Ovary (tissue), 9 donors: ENCODE results near the gene SMIM11. TPM values are rescaled to one million over a fixed set of nuclear protein-coding genes. Genes with fewer than 3 reads are reported as not detected.

Experiments
- DNase-seq, 5 donors: peaks; one replicate each; pipeline ENCODE4 v3.0.0-alpha.2; 2019 to 2020
- H3K27ac ChIP-seq, 2 donors: fragments of 200-600 bp; one replicate each; pipeline versions ENCODE4 v1.5.1 to v1.8.0; 2019 to 2022
- H3K27me3 ChIP-seq: fragments of 200-600 bp; one replicate; pipeline ENCODE4 v1.8.0; 2022
- H3K36me3 ChIP-seq: fragments of 200-600 bp; sonication (generic); one replicate; pipeline ENCODE4 v1.5.1; 2019
- H3K4me1 ChIP-seq: one replicate; pipeline ENCODE4 v1.8.1; 2013; ENCODE audit warnings: mild to moderate bottlenecking, moderate library complexity; ENCODE audit not compliant: insufficient read depth
- H3K4me3 ChIP-seq: fragments of 200-600 bp; sonication (generic); one replicate; pipeline ENCODE4 v1.5.1; 2017
- H3K9me3 ChIP-seq, 2 donors: fragments of 200-600 bp in 1 of 2; sonication (generic) in 1 of 2; one replicate each; pipeline versions ENCODE4 v1.5.1 to v1.8.1; 2013 to 2019; ENCODE audit warnings: mild to moderate bottlenecking in 1 of 2, moderate library complexity in 1 of 2
- EP300 ChIP-seq: sonication (generic); formaldehyde crosslinking; IDR thresholded peaks from one replicate; pipeline ENCODE4 v1.6.1; 2017; ENCODE audit warnings: antibody characterized with exemption
- POLR2A ChIP-seq: fragments of 450-650 bp; IDR thresholded peaks from one replicate; pipeline ENCODE4 v1.6.1; 2017; ENCODE audit warnings: antibody characterized with exemption, mild to moderate bottlenecking, moderate library complexity
- WGBS, 3 donors: extraction: QIAGEN DNeasy Blood & Tissue Kit in 1 of 3; methylation state at CpG; one replicate each; pipeline versions ENCODE4 v1.1.5 to v1.1.7; 2013 to 2017; 5-methylcytosine and 5-hydroxymethylcytosine counted together
- intact Hi-C, 4 donors: fragments of 100-400 bp; cut with DNase I; formaldehyde crosslinking; loops; one replicate each; pipeline versions ENCODE4 v1.11.0 to v1.15.1; 2022 to 2023
- polyA plus RNA-seq, 2 donors: library from polyadenylated mRNA; stranded (reverse); fragments of 200-250 nt in 1 of 2; fragments of 350-450 nt in 1 of 2; fragmentation: Illumina TruSeq in 1 of 2; extraction: RNeasy Lipid Tissue Mini Kit (QIAGEN cat#74804) in 1 of 2; gene quantifications; one replicate each; pipeline ENCODE4 v1.2.3, GENCODE V29; 2013 to 2014
- total RNA-seq, 7 donors: library from RNA; depleted of rRNA in 2 of 7; stranded (reverse); fragments of >200 nt in 2 of 7; fragmentation: NEBNext Ultra II Directional in 3 of 7; extraction: Animal tissue kit (Norgen Biotek cat#: 25700) in 3 of 7; gene quantifications; one replicate each; pipeline versions ENCODE4 v1.1.0 to v1.2.4, GENCODE V29; 2016 to 2023
- TF ChIP-seq, protein P1 (sequence below), 3 donors: fragments of 450-650 bp in 2 of 3; fragments of 200-600 bp in 1 of 3; IDR thresholded peaks; one replicate each; pipeline versions ENCODE4 v1.5.1 to v1.8.0; 2016 to 2022; ENCODE audit warnings: antibody characterized with exemption in 3 of 3, mild to moderate bottlenecking in 1 of 3
- donor health status: DM: no; HTN: no; CAD: no; lungs with moderate emphysema.
- donor health status: DM: no; HTN: no; CAD: no.
- donor health status: Bipolar disorder and iron deficiency.
- donor health status: DM: yes; HTN: yes; CAD: no.
- donor health status: DM: no; HTN: no; CAD: no.
- donor health status: DM: yes; HTN: yes; CAD: no.

The SMIM11 gene
- total and polyA plus RNA-seq, 9 donors = 6.8 to 29.4 (median 11.5) TPM

DNA sequence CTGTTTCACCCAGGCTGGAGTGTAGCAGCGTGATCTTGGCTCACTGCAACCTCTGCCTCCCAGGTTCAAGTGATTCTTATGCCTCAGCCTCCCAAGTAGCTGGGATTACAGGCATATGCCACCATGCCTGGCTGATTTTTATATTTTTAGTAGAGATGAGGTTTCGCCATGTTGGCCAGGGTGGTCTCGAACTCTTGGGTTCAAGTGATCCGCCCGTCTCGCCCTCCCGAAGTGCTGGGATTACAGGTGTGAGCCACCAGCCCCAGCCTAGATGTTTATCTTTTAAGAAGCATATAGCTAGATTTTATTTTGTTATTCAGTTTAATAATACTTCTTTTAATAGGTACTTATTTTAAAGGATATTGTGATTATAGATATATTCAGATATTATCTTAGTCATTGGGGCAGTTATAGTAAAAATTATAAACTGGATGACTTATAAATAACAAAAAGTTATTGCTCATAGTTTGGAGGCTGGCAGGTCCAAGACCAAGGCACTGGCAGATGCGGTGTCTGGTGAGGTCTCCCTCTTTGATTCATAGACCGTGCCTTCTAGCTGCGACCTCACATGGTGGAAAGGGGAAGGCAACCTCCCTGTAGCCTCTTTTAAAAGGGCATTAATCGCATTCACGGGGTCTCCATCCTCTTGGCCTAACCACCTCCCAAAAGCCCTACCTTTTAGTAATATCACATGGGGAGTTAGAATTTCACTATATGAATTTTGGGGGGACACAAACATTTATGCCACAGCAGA lies 14.6 kb upstream of the SMIM11 start:
- H3K27ac ChIP-seq = no peak overlapping the region
- no peaks in the 10 kb centered on the region for H3K9me3 ChIP-seq
- TF ChIP-seq, protein P1, sequence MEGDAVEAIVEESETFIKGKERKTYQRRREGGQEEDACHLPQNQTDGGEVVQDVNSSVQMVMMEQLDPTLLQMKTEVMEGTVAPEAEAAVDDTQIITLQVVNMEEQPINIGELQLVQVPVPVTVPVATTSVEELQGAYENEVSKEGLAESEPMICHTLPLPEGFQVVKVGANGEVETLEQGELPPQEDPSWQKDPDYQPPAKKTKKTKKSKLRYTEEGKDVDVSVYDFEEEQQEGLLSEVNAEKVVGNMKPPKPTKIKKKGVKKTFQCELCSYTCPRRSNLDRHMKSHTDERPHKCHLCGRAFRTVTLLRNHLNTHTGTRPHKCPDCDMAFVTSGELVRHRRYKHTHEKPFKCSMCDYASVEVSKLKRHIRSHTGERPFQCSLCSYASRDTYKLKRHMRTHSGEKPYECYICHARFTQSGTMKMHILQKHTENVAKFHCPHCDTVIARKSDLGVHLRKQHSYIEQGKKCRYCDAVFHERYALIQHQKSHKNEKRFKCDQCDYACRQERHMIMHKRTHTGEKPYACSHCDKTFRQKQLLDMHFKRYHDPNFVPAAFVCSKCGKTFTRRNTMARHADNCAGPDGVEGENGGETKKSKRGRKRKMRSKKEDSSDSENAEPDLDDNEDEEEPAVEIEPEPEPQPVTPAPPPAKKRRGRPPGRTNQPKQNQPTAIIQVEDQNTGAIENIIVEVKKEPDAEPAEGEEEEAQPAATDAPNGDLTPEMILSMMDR (IDR thresholded peaks at IDR 0.05) = no peak
- TF ChIP-seq EP300 (no peak), POLR2A (no peak)
- WGBS, 3 donors = 88 to 90% (median 88%) methylated on average over 12 of the region's 12 CpGs
- no peaks in the 10 kb centered on the region for H3K27me3 ChIP-seq
- H3K4me1 ChIP-seq = no peaks in the 10 kb centered on the region
- no peak overlapping the region for H3K4me3 ChIP-seq
- H3K36me3 ChIP-seq = no peaks in the 10 kb centered on the region
- intact Hi-C loops = no loop called here
- DNase-seq = no peak

DNA sequence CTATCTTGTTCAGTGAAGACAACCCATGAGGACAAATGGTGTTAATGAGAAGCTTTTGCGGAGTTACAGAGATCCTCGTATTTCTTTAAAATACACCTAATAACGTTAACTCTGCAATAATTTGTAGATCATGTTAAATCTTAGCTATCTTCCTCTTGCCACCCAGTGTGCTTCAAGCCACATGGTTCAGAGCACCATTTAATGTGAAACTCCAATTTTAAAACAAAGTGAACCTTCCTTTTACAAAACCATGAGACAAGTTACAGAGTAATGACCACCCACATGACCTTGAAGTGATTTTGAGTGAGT lies 13.2 kb upstream of the SMIM11 start:
- WGBS, 3 donors = 12 to 18% (median 17%) methylated on average over 3 of the region's 3 CpGs
- H3K4me1 ChIP-seq = no peaks in the 10 kb centered on the region
- no peak overlapping the region for H3K4me3 ChIP-seq
- H3K36me3 ChIP-seq = no peaks in the 10 kb centered on the region
- intact Hi-C loops = no loop called here
- no peaks in the 10 kb centered on the region for H3K9me3 ChIP-seq
- no peak for TF ChIP-seq EP300
- no peak for TF ChIP-seq POLR2A
- TF ChIP-seq, protein P1 (IDR thresholded peaks at IDR 0.05) = no peak
- H3K27ac ChIP-seq = no peak overlapping the region
- no peaks in the 10 kb centered on the region for H3K27me3 ChIP-seq
- no peak for DNase-seq

DNA sequence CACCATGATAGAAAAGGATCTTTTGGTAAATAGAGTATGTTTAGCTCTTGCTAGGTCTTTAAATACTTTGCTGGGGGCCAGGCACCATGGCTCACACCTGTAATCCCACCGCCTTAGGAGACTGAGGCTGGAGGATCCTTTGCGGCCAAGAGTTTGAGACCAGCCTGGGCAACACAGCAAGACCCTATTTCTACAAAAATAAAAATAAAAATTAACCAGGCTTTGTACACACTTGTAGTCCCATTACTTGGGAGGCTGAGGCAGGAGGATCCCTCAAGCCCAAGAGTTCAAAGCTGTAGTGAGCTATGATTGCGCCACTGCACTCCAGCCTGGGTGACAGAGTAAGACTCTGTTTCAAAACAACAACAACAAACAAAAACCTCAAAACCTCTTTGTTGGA lies 12.6 kb upstream of the SMIM11 start:
- TF ChIP-seq, protein P1 (IDR thresholded peaks at IDR 0.05) = no peak
- no peak for TF ChIP-seq POLR2A
- TF ChIP-seq EP300 = no peak
- intact Hi-C loops = no loop called here
- H3K9me3 ChIP-seq = no peaks in the 10 kb centered on the region
- no peak overlapping the region for H3K4me3 ChIP-seq
- H3K27me3 ChIP-seq = no peaks in the 10 kb centered on the region
- 97 to 99% (median 97%) methylated on average over 3 of the region's 3 CpGs for WGBS, 3 donors
- DNase-seq = no peak
- H3K36me3 ChIP-seq = no peaks in the 10 kb centered on the region
- H3K27ac ChIP-seq = no peak overlapping the region
- H3K4me1 ChIP-seq = no peaks in the 10 kb centered on the region

DNA sequence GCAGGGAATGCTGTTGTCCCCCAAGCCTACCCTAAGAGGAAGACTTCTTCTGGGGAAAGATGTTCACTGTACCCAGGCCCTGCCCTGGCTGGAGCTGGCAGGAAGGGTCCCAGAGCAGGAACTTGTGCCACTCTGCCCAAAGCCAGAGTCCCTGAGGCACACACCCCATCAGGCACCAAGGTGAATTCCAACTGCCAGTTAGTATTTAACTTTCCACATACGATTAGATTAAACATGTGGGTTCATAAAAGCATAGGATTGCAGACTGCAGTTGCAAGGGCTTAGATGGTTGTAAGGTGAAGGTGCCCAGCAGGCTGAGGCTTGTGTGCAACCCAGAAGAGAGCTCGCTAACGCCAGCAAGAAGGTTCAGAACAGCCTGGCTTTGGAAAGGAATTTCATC lies 11.6 kb upstream of the SMIM11 start, which contains the start of gene KCNE2:
TSS of gene KCNE2 (plus strand) at position 274 of the 400 bp plus-strand sequence. CDS start 6,473 bp downstream, outside the sequence.
- Histone ChIP-seq H3K27me3 (no peaks in the 10 kb centered on the region), H3K4me3 (no peak within 1 kb of the TSS), H3K4me1 (no peaks in the 10 kb centered on the region), H3K36me3 (no peaks in the 10 kb centered on the region), H3K27ac (no peak within 1 kb of the TSS), H3K9me3 (no peaks in the 10 kb centered on the region)
- DNase-seq = peak in 1 of 5 donors; percentile 2
- 85 to 91% (median 85%) methylated on average over 3 of the region's 3 CpGs for WGBS, 3 donors
- no peak for TF ChIP-seq EP300
- TF ChIP-seq POLR2A = no peak
- TF ChIP-seq, protein P1 (IDR thresholded peaks at IDR 0.05) = no peak
- intact Hi-C loops = no loop called here
